Raji (cell line): Measurements from ENCODE around the gene PPP2R5C.

Experiments used
- POLR2A ChIP-seq: IDR thresholded peaks from 2 replicates; pipeline ENCODE4 v1.6.1; 2011; ENCODE audit warnings: low read depth, low read length, control low read depth; ENCODE audit not compliant: insufficient read depth

Gene PPP2R5C

DNA sequence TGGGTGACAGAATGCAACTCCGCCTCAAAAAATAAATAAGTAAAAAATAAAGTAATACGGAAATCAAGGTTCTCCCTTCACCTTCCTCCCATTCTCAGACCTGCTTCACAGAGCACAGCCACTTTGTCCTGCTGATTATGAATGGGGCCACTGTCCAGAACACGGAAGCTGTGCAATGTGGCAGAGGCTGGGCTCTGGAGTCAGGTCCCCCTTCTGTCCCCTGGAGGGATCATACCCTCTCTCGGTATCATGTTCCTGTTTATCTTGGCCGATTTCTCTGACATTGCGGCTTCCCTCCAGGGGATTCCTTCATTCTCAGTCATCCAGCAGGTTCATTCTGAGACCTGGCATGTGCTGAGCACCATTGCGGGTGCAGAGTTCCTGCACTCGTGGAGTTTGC is 11.3 kb downstream of the PPP2R5C start:
- no peak for TF ChIP-seq POLR2A

DNA sequence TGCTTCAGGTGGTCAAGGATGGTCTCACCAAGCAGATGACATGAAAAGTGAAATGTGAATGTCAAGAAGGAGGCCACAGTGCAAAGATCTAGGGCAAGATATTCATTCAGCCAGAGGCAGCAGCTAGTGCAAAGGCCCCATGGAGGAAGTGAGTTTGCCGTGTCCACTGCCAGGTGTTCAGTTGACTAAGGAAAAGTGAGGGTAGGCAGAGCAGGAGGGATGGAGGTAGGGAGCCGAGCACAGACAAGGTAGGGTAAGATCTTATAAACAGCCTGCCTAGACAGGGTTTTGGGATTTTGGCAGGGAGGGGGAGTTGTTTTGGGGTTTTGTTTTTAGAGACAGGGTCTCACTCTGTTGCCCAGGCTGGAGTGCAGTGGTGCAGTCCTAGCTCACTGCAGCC is 11.9 kb downstream of the PPP2R5C start:
- no peak for TF ChIP-seq POLR2A

- TF ChIP-seq POLR2A: peak; percentile 43; the same call in 1 of the 2 replicates
Measured at GRCh38 chr14:101774006-101774795, 12.7 kb downstream of the PPP2R5C start.

- no peak; the same call in 1 of the 2 replicates for TF ChIP-seq POLR2A
Measured at GRCh38 chr14:101774814-101775213, 13.3 kb downstream of the PPP2R5C start.

- no peak for TF ChIP-seq POLR2A
Measured at GRCh38 chr14:101775826-101776225, 14.3 kb downstream of the PPP2R5C start.

GRCh38 chr14:101776344-101776743 is 14.8 kb downstream of the PPP2R5C start:
- no peak for TF ChIP-seq POLR2A

DNA sequence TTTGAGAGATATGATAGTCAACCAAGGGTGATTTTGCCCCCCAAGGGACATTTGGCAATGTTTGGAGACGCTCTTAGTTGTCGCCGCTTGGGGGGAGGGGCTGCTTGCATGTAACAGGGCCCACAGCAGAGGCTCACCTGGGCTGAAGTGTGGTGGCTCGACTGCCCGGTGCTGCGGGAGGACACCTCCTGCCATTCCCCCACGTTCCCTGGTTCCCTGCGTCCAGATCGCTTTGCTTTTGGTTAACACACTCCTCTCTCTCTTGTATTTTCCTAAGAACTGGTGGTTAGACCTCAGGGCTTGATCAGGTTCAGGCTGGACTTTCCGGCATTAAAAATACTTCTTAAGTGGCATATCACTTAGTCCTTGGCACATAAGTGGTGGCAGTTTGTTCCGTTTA is 18.9 kb downstream of the PPP2R5C start:
- no peak for TF ChIP-seq POLR2A

DNA sequence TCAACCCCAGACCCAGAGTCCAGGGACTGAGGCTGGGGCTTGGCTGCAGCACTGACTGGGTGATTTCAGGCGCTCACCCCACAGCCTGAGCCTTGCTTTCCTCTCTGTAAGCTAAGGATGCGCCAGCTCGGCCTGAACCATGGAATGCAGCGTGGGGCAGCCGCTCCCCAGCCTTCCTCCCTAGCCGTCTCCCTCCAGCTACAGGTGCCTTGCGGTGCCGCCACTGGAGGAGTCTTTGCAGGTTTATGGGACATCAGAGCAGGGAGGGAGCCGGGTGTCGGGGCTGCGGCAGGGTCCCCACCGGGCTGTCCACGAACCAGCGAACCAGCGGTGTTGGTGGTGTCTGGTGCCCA is 19.4 kb downstream of the PPP2R5C start:
- no peak for TF ChIP-seq POLR2A

DNA sequence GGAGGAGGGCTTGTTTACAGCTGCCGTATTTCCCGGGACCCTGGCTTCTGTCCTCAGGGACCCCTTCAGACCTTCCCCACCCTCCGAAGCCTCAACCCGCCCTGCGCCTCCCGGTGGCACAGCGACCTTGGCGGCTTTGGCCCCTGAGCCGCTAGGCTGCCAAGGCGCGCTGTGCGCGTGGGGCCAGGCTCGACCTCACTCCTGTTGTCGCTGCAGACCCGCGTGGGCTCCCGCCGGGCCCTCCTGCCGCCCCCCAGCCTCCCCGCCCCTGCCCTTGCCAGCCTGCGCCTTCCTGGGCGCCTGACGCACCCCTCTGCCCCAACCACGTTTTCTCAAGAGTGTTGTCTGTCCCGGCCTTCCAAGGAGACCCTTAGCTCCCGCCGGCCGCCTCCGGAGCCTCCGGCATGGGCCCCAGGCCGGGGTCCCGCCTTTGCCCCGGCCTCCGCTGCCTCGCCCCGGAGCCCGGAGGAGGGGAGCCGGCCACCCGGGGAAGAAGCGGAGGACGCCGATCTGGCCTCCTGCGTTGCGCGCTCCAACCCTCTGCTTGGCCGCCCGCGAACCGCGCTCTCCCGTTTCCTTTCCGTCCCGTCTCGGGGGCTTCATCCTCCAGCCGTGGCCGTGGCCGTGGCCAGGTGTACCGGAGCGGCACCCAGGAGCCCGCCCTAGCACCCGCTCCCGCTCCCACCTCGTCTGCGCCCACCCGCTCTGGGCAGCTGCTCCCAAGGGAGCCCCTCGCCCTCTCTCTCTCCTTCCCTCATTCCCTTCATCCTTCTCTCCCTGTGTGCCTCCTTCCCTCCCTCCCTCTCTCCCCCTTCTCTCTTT is 19.9 kb downstream of the PPP2R5C start:
- TF ChIP-seq POLR2A: no peak

DNA sequence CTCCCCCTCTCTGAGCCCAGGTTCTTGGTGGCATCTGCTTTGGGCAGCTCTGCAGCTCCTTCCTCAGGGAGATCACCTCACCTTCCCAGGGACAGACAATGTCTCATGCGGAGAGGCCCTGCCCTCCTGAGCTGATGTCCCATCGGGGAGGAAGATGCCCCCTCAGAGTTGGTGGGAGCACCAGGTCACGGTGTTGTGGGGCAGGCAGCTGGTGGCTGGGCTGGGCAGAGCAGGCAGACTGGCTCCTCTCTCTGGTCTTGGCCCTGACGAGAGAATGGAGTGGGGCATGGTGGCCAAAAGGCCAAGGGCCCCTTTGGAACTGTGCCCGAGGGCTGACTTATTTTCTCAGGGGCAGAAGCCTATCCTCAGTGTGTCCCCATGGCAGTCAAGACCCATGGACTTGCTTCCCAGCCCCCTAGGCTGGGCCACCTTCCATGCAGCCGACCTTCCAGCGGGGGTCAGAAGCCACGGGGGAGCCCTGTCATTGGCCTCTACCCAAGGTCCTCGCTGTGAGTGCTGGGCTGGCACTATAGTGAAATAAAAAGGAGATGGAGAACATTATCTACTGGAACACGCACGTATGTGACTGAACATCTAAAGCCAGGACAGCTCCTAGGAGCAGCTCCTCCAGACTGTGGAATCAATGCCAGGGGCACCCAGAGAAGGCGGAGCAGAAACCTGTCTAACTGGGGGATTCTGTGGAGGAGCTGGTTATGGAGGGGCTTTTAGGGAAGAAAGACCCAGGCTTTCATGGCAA is 21.9 kb downstream of the PPP2R5C start:
- TF ChIP-seq POLR2A: no peak

- no peak for TF ChIP-seq POLR2A
Measured at GRCh38 chr14:101784631-101785030, 23.1 kb downstream of the PPP2R5C start.

- no peak for TF ChIP-seq POLR2A
Measured at GRCh38 chr14:101788016-101788635, 26.6 kb downstream of the PPP2R5C start.

DNA sequence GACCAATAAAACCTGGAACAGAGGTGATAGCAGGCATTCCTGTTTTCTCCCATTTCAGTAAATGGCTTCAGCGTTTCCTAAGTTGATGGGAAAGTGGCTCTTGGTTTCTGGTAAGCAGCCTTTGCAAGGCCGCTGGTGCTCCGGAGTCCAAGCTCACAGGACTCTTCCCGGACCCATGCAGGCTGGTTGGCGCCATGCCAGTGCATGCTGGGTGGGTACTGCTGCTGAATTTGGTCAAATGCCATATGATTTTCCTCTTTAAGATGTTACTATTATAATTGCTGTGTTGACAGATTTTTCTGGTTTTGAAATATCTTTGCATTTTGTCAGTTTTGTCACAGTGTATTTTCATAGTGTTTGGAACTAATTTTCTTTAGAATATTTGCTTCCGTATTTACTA is 27.7 kb downstream of the PPP2R5C start:
- TF ChIP-seq POLR2A: no peak

- TF ChIP-seq POLR2A: no peak
Measured at GRCh38 chr14:101790232-101790631, 28.7 kb downstream of the PPP2R5C start.
